Measurements from ENCODE around the gene SEPTIN14. TPM values are rescaled to one million over a fixed set of nuclear protein-coding genes. Genes with fewer than 3 reads are reported as not detected.
"Not testable (repeated sequence)": the region's sequence is repeated elsewhere in the genome, so short reads cannot be mapped to it uniquely, and the experiment has no call there.

SEPTIN14 gene
- not detected for total RNA-seq

GRCh38 chr7:55862652-55863051 lies at the start of gene SEPTIN14:
Gene SEPTIN14 (minus strand): TSS chr7:55862752. CDS start chr7:55861996, 756 bp downstream.
- DNase-seq, result not testable (repeated sequence)

- no peak for DNase-seq
These were observed 41.6 kb upstream of the SEPTIN14 start for GRCh38 chr7:55903985-55904759.

- DNase-seq, result not testable (repeated sequence)
These were observed 38.5 kb upstream of the SEPTIN14 start for GRCh38 chr7:55901059-55901458.

GRCh38 chr7:55898287-55898686 lies 35.7 kb upstream of the SEPTIN14 start:
- no peak for DNase-seq

GRCh38 chr7:55895021-55895420 lies 32.5 kb upstream of the SEPTIN14 start:
- DNase-seq, result no peak

GRCh38 chr7:55893940-55894339 lies 31.4 kb upstream of the SEPTIN14 start:
- DNase-seq, result no peak

GRCh38 chr7:55888378-55888777 lies 25.8 kb upstream of the SEPTIN14 start:
- DNase-seq, result peak; percentile 37

GRCh38 chr7:55887821-55888247 lies 25.3 kb upstream of the SEPTIN14 start:
- DNase-seq, result peak; percentile 55

GRCh38 chr7:55884321-55884720 lies 21.8 kb upstream of the SEPTIN14 start:
- no peak for DNase-seq

GRCh38 chr7:55878691-55879090 lies 16.1 kb upstream of the SEPTIN14 start:
- DNase-seq, result no peak

GRCh38 chr7:55877308-55877707 lies 14.8 kb upstream of the SEPTIN14 start:
- DNase-seq, result no peak

GRCh38 chr7:55873765-55874164 lies 11.2 kb upstream of the SEPTIN14 start:
- DNase-seq, result no peak

- DNase-seq, result no peak
These were observed 9.5 kb upstream of the SEPTIN14 start for GRCh38 chr7:55871932-55872485.

GRCh38 chr7:55868989-55869388 lies 6.4 kb upstream of the SEPTIN14 start:
- DNase-seq, result not testable (repeated sequence)

- not testable (repeated sequence) for DNase-seq
These were observed 17.4 kb downstream of the SEPTIN14 start for GRCh38 chr7:55845164-55845563.

GRCh38 chr7:55838595-55838994 lies 24.0 kb downstream of the SEPTIN14 start:
- no peak for DNase-seq

GRCh38 chr7:55827577-55827976 lies 35.0 kb downstream of the SEPTIN14 start:
- no peak for DNase-seq

GRCh38 chr7:55818686-55819085 lies 43.9 kb downstream of the SEPTIN14 start:
- DNase-seq, result no peak

- not testable (repeated sequence) for DNase-seq
These were observed 65.3 kb downstream of the SEPTIN14 start for GRCh38 chr7:55797260-55797659.

- no peak for DNase-seq
These were observed 68.0 kb downstream of the SEPTIN14 start for GRCh38 chr7:55794527-55794926.

- no peak for DNase-seq
These were observed 70.5 kb downstream of the SEPTIN14 start for GRCh38 chr7:55792048-55792447.

- no peak for DNase-seq
These were observed 74.8 kb downstream of the SEPTIN14 start for GRCh38 chr7:55787796-55788195.

- DNase-seq, result no peak
These were observed 75.7 kb downstream of the SEPTIN14 start for GRCh38 chr7:55786901-55787300.

- not testable (repeated sequence) for DNase-seq
These were observed 77.1 kb downstream of the SEPTIN14 start for GRCh38 chr7:55785444-55785843.
